Heart right ventricle (tissue), 16 donors: ENCODE measurements around the gene TMEM239. TPM values are rescaled to one million over a fixed set of nuclear protein-coding genes. Genes with fewer than 3 reads are reported as not detected.

Experiments
- ATAC-seq, 8 donors: fragments of 200-7000 bp; cut with Tn5 transposase; one replicate each; pipeline ENCODE4 v1.9.1; 2020; ENCODE audit warnings: mild to moderate bottlenecking in 8 of 8, moderate library complexity in 8 of 8, moderate number of reproducible peaks in 1 of 8
- DNase-seq, 2 donors: peaks; one replicate each; pipeline ENCODE4 v3.0.0-alpha.2; 2020
- H3K27ac ChIP-seq, 10 donors: fragments of 200-600 bp; sonication (generic) in 2 of 10; one replicate each; pipeline versions ENCODE4 v1.5.0 to v1.8.0; 2020 to 2022; ENCODE audit warnings: mild to moderate bottlenecking in 3 of 10
- H3K27me3 ChIP-seq, 7 donors: fragments of 200-600 bp; one replicate each; pipeline ENCODE4 v1.8.0; 2021 to 2022; ENCODE audit warnings: mild to moderate bottlenecking in 2 of 7
- H3K36me3 ChIP-seq, 9 donors: fragments of 200-600 bp; sonication (generic) in 1 of 9; one replicate each; pipeline versions ENCODE4 v1.5.0 to v1.8.0; 2020 to 2022; ENCODE audit warnings: mild to moderate bottlenecking in 2 of 9
- H3K4me1 ChIP-seq, 9 donors: fragments of 200-600 bp; sonication (generic) in 1 of 9; one replicate each; pipeline versions ENCODE4 v1.5.0 to v1.8.0; 2020 to 2022; ENCODE audit warnings: mild to moderate bottlenecking in 4 of 9
- H3K4me3 ChIP-seq, 10 donors: fragments of 200-600 bp; sonication (generic) in 2 of 10; one replicate each; pipeline versions ENCODE4 v1.5.0 to v1.8.0; 2020 to 2022; ENCODE audit warnings: mild to moderate bottlenecking in 7 of 10, moderate library complexity in 2 of 10
- H3K9me3 ChIP-seq, 11 donors: fragments of 200-600 bp in 10 of 11; sonication (generic) in 2 of 11; one replicate each; pipeline versions ENCODE4 v1.5.0 to v1.8.0; 2013 to 2022; ENCODE audit warnings: mild to moderate bottlenecking in 2 of 11, control low read depth in 1 of 11, moderate library complexity in 1 of 11
- CTCF ChIP-seq, 9 donors: fragments of 200-600 bp; sonication (generic) in 2 of 9; IDR thresholded peaks; one replicate each; pipeline versions ENCODE4 v1.5.0 to v1.8.0; 2021 to 2022; ENCODE audit warnings: antibody characterized with exemption in 9 of 9, mild to moderate bottlenecking in 5 of 9, moderate library complexity in 1 of 9
- WGBS, 2 donors: extraction: QIAGEN DNeasy Blood & Tissue Kit; methylation state at CpG; one replicate each; pipeline ENCODE4 v1.1.7; 2013; ENCODE audit warnings: inconsistent platforms in 1 of 2; 5-methylcytosine and 5-hydroxymethylcytosine counted together
- intact Hi-C, 10 donors: fragments of 100-400 bp; cut with DNase I; formaldehyde crosslinking; loops; one replicate each; pipeline versions ENCODE4 v1.11.1 to v1.14.2; 2022
- polyA plus RNA-seq, 2 donors: library from polyadenylated mRNA; stranded (reverse); fragments of 200-250 nt; gene quantifications; one replicate each; pipeline ENCODE4 v1.2.3, GENCODE V29; 2013
- total RNA-seq, 10 donors: library from RNA; stranded (reverse); fragmentation: NEBNext Ultra II Directional in 3 of 10; extraction: Animal tissue kit (Norgen Biotek cat#: 25700) in 3 of 10; gene quantifications; one replicate each; pipeline versions ENCODE4 v1.2.1 to v1.2.4, GENCODE V29; 2021 to 2023
- donor health status: Arrhythmogenic right ventricular cardiomyopathy.
- donor health status: ischemic (EF 13 %, LVEDD 7.1; RV severe dilation, severe dysfunction).
- donor health status: healthy with polysubstance abuse.
- donor health status: DM: no; HTN: yes; CAD: no.
- donor health status: DM: no; HTN: no; CAD: no.
- donor health status: ischemic (EF 25% LVEDD 6.9; RV normal size, moderate dysfunction).
- donor health status: ischemic (EF 25% LVEDD 5.7; RV mildly dilated, moderate dysfunction).
- donor health status: healthy.
- donor health status: DM: yes; HTN: yes; CAD: no.
- donor health status: Ischemic cardiomyopathy.
- donor health status: ischemic (EF 35%, LVEDD 5.7; RV mildly dilated, moderate dysfunction).
- donor health status: nonischemic (EF 11% LVEDD 7.7; RV severe dilation, severe dysfunction).
- donor health status: DM: yes; HTN: yes; CAD: no.
- donor health status: PGD.
- donor health status: ischemic (EF 29% LVEDD 5.4; RV normal size, mild dysfunction).
- donor health status: nonischemic (EF 23%, LVEDD 6.1; RV moderate dilation, normal function).

TMEM239 gene
- total and polyA plus RNA-seq, 12 donors, result not detected

GRCh38 chr20:2840138-2840966 is 24.2 kb downstream of the TMEM239 start, which contains the start of the genes PCED1A and VPS16:
Gene PCED1A, minus strand, starts transcription at chr20:2840655. Its CDS starts 743 bp downstream, at chr20:2839912.
Gene VPS16, plus strand, starts transcription at chr20:2840745. Its CDS starts 30 bp downstream, at chr20:2840775.
- Histone ChIP-seq H3K4me3 (peak within 1 kb of the TSS; percentile 73 to 97 (median 90)), H3K4me1 (peaks cover 0 to 23% (median 18%) of the 10 kb centered on the region in 9 donors), H3K27ac (peak within 1 kb of the TSS; percentile 74 to 98 (median 93)), H3K27me3 (no peaks in the 10 kb centered on the region), H3K9me3 (no peaks in the 10 kb centered on the region), H3K36me3 (peaks cover 0 to 37% (median 0%) of the 10 kb centered on the region in 9 donors)
- intact Hi-C loops, result loop anchor here in 5 of 10 donors (2.0 to 10.0 kb wide), 5 partner anchors 86 to 188 kb away; partner anchors contain the start of genes EBF4 (in 1 of the 5), IDH3B (in 1 of the 5) and NOP56 (in 1 of the 5)
- ATAC-seq (peak; percentile 98 to 99 (median 99)), DNase-seq (peak; percentile 87 to 91)
- no peak for TF ChIP-seq CTCF (IDR thresholded peaks at IDR 0.05)
- WGBS, 2 donors, result 3% methylated on average over 85 to 98 of the region's 98 CpGs

- peak; percentile 40 to 77 (median 68) for ATAC-seq
- no peaks in the 10 kb centered on the region for H3K9me3 ChIP-seq
- 4 to 5% methylated on average over 33 of the region's 33 CpGs for WGBS, 2 donors
- H3K36me3 ChIP-seq, result peaks cover 0 to 34% (median 0%) of the 10 kb centered on the region in 9 donors
- peak; percentile 68 to 75 for DNase-seq
- peaks cover 0 to 23% (median 18%) of the 10 kb centered on the region in 9 donors for H3K4me1 ChIP-seq
- peak overlapping the region; percentile 74 to 98 (median 93) for H3K27ac ChIP-seq
- H3K27me3 ChIP-seq, result no peaks in the 10 kb centered on the region
- intact Hi-C loops, result loop anchor here in 5 of 10 donors (2.0 to 10.0 kb wide), 5 partner anchors 86 to 189 kb away; partner anchors contain the start of genes EBF4 (in 1 of the 5), IDH3B (in 1 of the 5) and NOP56 (in 1 of the 5)
- no peak for TF ChIP-seq CTCF (IDR thresholded peaks at IDR 0.05)
- H3K4me3 ChIP-seq, result peak overlapping the region; percentile 73 to 97 (median 90)
Observed at GRCh38 chr20:2840967-2841531, 24.9 kb downstream of the TMEM239 start.

DNA sequence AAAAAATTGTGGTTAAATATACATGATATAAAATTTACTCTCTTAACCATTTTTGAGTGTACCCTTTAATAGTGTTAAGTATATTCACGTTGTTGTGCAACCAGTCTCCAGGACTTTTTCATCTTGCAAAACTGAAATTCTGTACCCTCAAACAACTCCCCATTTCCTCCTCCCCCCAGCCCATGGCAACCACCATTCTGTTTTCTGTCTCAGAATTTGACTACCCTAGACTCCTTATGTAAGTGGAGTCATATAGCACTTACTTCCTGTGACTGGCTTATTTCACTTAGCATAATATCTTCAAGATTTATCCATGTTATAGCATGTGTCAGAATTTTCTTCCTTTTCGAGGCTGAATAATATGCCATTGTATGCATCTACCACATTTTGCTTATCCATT is 29.4 kb downstream of the TMEM239 start:
- H3K27me3 ChIP-seq, result no peaks in the 10 kb centered on the region
- intact Hi-C loops, result loop anchor here in 4 of 10 donors (5.0 to 10.0 kb wide), 4 partner anchors 88 to 181 kb away; partner anchors contain the start of genes EBF4 (in 1 of the 4) and IDH3B (in 1 of the 4)
- H3K36me3 ChIP-seq, result peaks cover 0 to 20% (median 0%) of the 10 kb centered on the region in 9 donors
- DNase-seq, result no peak
- no peak for TF ChIP-seq CTCF (IDR thresholded peaks at IDR 0.05)
- no peak overlapping the region for H3K27ac ChIP-seq
- WGBS, 2 donors, result 81 to 86% methylated on average over 2 of the region's 2 CpGs
- H3K9me3 ChIP-seq, result no peaks in the 10 kb centered on the region
- no peak overlapping the region for H3K4me3 ChIP-seq
- H3K4me1 ChIP-seq, result peaks cover 0 to 13% (median 10%) of the 10 kb centered on the region in 9 donors
- no peak for ATAC-seq

- DNase-seq (no peak), ATAC-seq (no peak)
- 78 to 82% methylated on average over 5 of the region's 5 CpGs for WGBS, 2 donors
- TF ChIP-seq CTCF (IDR thresholded peaks at IDR 0.05), result no peak
- no peak overlapping the region for H3K4me3 ChIP-seq
- no peak overlapping the region for H3K27ac ChIP-seq
- no peaks in the 10 kb centered on the region for H3K27me3 ChIP-seq
- H3K36me3 ChIP-seq, result peaks cover 0 to 20% (median 0%) of the 10 kb centered on the region in 9 donors
- intact Hi-C loops, result loop anchor here in 4 of 10 donors (5.0 to 10.0 kb wide), 4 partner anchors 89 to 182 kb away; partner anchors contain the start of genes EBF4 (in 1 of the 4) and IDH3B (in 1 of the 4)
- peaks cover 0 to 7% (median 2%) of the 10 kb centered on the region in 9 donors for H3K4me1 ChIP-seq
- H3K9me3 ChIP-seq, result no peaks in the 10 kb centered on the region
Observed at GRCh38 chr20:2846698-2847097, 30.5 kb downstream of the TMEM239 start.
